ENCODE results near the gene CEP128.

DNA sequence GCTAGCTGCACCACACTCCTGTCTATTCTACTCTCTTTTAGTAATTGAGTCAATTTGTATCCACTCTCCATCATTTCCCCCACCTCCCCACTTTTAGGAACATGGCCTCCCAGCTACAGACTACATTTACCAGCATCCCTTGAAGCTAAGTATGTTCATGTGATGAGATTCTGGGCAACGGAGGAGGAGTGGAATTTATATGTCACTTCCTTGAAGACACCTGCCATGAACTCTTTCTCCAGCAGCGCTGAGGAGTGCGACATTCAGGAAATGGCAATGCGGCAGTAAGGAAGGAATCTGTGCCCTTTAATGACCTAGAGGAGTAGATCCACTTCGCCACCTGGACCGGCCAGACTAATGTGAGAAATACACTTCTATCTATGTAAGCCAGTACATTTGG, 486.5 kb downstream of the CEP128 start:
- no peak for TF ChIP-seq EZH2 (IDR thresholded peaks at IDR 0.05; ENCODE audit: low read length)
- TF ChIP-seq, protein P1, sequence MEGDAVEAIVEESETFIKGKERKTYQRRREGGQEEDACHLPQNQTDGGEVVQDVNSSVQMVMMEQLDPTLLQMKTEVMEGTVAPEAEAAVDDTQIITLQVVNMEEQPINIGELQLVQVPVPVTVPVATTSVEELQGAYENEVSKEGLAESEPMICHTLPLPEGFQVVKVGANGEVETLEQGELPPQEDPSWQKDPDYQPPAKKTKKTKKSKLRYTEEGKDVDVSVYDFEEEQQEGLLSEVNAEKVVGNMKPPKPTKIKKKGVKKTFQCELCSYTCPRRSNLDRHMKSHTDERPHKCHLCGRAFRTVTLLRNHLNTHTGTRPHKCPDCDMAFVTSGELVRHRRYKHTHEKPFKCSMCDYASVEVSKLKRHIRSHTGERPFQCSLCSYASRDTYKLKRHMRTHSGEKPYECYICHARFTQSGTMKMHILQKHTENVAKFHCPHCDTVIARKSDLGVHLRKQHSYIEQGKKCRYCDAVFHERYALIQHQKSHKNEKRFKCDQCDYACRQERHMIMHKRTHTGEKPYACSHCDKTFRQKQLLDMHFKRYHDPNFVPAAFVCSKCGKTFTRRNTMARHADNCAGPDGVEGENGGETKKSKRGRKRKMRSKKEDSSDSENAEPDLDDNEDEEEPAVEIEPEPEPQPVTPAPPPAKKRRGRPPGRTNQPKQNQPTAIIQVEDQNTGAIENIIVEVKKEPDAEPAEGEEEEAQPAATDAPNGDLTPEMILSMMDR (optimal IDR thresholded peaks at IDR 0.05 in 1 of 3, IDR thresholded peaks at IDR 0.05 in 1 of 3, conservative IDR thresholded peaks at IDR 0.05 in 1 of 3; ENCODE audit: extremely low read depth in 1 of 3, insufficient read depth in 2 of 3, low read length in 3 of 3) = no peak
